GM18517 (cell line): ENCODE measurements around the gene SH2D1B.
"Not testable (repeated sequence)": the region's sequence is repeated elsewhere in the genome, so short reads cannot be mapped to it uniquely, and the experiment has no call there.

Experiments used
- ATAC-seq: cut with Tn5 transposase; IDR thresholded peaks from one replicate; pipeline ENCODE4 v1.9.1; 2021; ENCODE audit warnings: mild to moderate bottlenecking, moderate library complexity; ENCODE audit not compliant: unreplicated experiment

The SH2D1B gene

GRCh38 chr1:162412002-162412401 is at the start of gene SH2D1B:
TSS of gene SH2D1B (minus strand) at chr1:162412136. CDS start at chr1:162412016, 120 bp downstream.
- no peak for ATAC-seq

DNA sequence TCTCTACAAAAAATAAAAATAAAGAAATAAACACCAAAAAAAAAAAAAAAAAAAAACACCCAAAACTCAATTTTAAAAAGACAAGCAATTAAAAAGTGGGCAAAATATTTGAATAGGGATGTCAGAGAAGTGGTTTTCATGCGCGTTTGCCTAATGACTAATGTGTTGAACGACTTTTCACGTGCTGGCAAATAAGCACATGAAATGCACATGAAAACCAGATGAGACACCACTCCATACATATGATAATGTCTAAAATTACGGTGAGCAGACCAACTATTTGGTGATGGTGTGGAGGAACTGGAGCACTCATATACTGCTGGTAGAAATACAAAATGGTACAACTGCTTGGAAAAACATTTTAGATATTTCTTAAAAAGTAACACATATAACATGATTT is 46.3 kb upstream of the SH2D1B start:
- ATAC-seq = no peak

DNA sequence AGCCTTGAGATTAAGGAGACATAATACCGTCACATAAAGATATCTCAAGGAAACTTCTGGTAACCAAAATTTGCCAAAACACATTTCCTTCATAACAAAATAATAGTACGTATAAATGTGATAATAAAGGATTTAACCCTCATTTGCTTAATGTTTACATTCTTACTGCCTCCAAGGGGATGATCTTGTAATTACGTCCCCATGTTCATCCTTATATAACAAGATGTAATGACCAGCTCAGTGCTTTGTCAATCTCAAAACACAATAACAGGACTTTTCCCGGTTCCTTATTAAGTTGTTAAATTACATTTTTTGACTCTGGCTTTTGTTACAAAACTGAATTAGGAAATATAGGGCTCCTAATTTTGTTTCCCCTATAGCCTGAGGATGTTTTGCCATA is 44.4 kb upstream of the SH2D1B start:
- no peak for ATAC-seq

DNA sequence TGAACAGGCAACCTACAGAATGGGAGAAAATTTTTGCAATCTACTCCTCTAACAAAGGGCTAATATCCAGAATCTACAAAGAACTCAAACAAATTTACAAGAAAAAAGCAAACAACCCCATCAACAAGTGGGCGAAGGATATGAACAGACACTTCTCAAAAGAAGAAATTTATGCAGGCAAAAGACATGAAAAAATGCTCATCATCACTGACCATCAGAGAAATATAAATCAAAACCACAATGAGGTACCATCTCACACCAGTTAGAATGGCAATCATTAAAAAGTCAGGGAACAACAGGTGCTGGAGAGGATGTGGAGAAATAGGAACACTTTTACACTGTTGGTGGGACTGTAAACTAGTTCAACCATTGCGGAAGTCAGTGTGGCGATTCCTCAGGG is 42.4 kb upstream of the SH2D1B start:
- ATAC-seq = not testable (repeated sequence)

- no peak for ATAC-seq
Measured at GRCh38 chr1:162446946-162447345, 35.0 kb upstream of the SH2D1B start.

DNA sequence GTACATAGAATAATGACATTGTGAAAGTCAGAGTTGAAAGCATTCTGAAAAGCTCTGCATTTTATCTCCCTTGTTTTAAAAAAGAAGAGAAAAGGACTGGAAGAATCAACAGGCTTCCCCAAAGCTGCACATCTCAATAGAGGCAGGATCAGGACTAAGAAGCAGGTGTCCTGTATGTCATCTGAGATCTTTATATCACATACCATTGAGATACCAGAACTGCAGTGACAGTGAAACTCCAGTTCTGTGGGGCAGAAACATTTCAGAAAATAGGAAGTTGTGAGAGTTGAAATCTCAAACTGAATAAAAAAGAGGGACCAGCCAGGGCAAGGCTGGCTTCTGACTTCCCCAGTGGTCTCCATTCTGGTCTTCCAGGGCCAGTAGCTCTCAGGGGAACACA is 33.0 kb upstream of the SH2D1B start:
- ATAC-seq = no peak

DNA sequence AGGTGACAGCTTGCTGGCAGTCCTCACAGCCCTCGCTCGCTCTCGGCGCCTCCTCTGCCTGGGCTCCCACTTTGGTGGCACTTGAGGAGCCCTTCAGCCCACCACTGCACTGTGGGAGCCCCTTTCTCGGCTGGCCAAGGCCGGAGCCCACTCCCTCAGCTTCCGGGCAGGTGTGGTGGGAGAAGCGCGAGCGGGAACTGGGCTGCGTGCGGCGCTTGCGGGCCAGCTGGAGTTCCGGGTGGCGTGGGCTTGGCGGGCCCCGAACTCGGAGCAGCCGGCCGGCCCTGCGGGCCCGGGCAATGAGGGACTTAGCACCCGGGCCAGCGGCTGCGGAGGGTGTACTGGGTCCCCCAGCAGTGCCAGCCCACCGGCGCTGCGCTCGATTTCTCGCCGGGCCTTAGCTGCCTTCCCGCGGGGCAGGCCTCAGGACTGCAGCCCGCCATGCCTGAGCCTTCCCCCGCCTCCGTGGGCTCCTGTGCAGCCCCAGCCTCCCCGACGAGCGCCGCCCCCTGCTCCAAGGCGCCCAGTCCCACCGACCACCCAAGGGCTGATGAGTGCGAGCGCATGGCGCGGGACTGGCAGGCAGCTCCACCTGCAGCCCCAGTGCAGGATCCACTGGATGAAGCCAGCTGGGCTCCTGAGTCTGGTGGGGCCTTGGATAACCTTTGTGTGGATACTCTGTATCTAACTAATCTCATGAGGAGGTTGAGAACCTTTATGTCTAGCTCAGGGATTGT is 21.2 kb upstream of the SH2D1B start:
- not testable (repeated sequence) for ATAC-seq

DNA sequence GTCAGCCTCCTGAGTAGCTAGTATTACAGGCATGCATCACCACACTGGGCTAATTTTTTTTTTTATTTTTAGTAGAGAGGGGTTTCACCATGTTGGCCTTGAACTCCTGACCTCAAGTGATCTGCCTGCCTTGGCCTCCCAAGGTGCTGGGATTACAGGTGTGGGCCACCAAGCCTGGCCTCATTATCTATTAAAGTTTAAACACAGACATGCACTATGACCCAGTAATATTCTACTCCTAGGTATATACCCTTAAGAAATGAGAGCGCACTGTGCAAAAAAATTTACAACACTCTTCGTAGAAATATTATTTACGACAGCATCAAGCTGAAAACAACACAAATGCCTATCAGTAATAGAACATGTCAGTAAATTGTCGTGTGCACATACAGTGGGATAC is 18.6 kb upstream of the SH2D1B start:
- ATAC-seq = no peak

DNA sequence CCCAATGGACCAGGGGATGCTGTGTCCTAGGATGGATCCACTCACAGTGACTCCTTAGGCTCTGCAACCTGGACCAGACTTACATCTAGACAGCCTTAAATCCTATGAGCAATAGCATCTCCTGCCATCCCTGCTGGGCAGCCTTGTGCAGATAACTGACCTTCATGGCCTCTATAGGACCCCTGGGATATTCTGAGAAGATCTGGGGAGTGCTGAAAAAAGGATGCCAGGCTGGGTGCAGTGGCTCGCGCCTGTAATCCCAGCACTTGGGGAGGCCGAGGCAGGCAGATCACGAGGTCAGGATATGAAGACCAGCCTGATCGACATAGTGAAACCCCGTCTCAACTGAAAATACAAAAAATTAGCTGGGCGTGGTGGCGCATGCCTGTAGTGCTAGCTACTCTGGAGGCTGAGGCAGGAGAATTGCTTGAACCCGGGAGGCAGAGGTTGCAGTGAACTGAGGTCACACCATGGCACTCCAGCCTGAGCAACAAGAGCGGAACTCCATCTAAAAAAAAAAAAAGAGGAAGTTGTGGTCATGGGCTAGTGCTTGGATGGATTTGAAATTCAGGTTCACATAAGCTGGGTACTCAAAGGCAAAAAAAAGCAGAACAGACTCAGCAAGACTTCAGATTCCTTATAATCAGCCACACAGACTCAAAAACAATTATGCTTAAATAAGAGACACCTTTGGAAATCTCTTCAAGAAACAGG is 10.9 kb upstream of the SH2D1B start:
- no peak for ATAC-seq

- no peak for ATAC-seq
Measured at GRCh38 chr1:162421258-162422164, 9.6 kb upstream of the SH2D1B start.

GRCh38 chr1:162420120-162420519 is 8.2 kb upstream of the SH2D1B start:
- no peak for ATAC-seq

GRCh38 chr1:162419450-162419931 is 7.6 kb upstream of the SH2D1B start:
- ATAC-seq = not testable (repeated sequence)

- ATAC-seq = not testable (repeated sequence)
Measured at GRCh38 chr1:162418584-162418983, 6.6 kb upstream of the SH2D1B start.

- ATAC-seq = no peak
Measured at GRCh38 chr1:162417650-162418049, 5.7 kb upstream of the SH2D1B start.

GRCh38 chr1:162416909-162417308 is 5.0 kb upstream of the SH2D1B start:
- no peak for ATAC-seq

- no peak for ATAC-seq
Measured at GRCh38 chr1:162416215-162416614, 4.3 kb upstream of the SH2D1B start.

DNA sequence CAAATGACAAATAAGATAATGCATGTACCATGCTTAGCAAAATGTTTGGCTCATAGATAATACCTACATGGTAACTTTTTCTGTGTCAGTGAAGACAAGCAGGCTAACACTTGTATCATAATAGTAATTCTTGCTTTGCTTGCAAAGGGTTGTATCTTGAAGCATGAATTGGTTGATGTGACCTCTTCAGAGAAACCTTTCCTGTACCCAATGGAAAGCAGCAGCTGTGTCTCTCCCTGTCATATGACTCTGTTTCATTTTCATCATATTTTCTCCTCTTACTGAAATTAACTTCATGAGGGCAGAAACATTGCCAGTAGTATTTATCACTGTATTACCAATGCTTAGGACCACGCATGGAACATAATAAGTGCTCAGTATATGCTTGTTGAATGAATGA is 4.4 kb downstream of the SH2D1B start:
- no peak for ATAC-seq

GRCh38 chr1:162406811-162407210 is 5.1 kb downstream of the SH2D1B start:
- ATAC-seq = no peak

GRCh38 chr1:162405800-162406199 is 6.1 kb downstream of the SH2D1B start:
- ATAC-seq = no peak

GRCh38 chr1:162404550-162405160 is 7.3 kb downstream of the SH2D1B start:
- ATAC-seq = no peak
